NCI-H446 (cell line): ENCODE results near the gene DGKI.
"Not testable (repeated sequence)": the region's sequence is repeated elsewhere in the genome, so short reads cannot be mapped to it uniquely, and the experiment has no call there.

Experiments used
- DNase-seq, 2 experiments: peaks; one replicate each; lab custom pipeline; 2025; lab: John Stamatoyannopoulos, UW

Gene DGKI

DNA sequence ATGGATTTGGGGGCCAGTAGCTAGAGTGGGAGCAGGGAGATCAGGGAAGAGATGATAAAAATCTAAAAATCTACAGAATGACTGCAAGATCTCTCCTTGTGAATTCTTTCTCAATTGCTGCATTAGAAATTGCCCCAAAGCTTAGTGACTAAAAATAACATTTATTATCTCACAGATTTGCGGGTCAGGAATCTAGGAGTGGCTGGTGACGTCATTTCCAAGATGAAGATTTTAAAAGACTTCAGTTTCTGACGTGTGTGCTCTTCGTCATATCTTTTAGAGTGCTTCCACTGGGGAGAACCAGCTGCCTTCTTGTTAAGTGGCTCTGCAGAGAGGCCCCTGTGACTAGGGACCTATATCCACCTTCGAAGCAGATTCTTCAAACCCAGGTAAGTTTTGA, 112.6 kb downstream of the DGKI start:
- no peak for DNase-seq

GRCh38 chr7:137732168-137732567, 114.6 kb downstream of the DGKI start:
- DNase-seq = no peak

- no peak for DNase-seq
Measured at GRCh38 chr7:137731436-137731835, 115.3 kb downstream of the DGKI start.

DNA sequence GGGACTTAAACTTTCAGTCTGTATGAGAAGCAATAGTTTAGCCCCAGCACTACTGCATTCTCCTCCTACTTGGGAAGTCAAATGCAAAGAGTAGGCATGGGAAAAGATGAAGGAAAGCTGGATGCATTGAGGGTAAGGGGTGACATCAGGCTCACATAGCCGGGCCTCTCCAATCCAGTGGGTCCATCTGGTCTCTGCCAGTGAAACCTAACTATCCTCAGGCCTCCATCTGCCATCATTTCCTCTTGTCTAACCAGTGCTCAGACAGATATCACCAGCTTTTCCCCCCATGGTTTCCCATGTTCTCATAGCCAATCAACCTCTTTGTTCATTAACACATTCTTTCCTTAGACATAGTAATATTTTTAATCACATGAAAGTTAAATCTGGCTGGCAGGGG, 118.3 kb downstream of the DGKI start:
- no peak for DNase-seq

GRCh38 chr7:137727413-137727812, 119.4 kb downstream of the DGKI start:
- no peak for DNase-seq

DNA sequence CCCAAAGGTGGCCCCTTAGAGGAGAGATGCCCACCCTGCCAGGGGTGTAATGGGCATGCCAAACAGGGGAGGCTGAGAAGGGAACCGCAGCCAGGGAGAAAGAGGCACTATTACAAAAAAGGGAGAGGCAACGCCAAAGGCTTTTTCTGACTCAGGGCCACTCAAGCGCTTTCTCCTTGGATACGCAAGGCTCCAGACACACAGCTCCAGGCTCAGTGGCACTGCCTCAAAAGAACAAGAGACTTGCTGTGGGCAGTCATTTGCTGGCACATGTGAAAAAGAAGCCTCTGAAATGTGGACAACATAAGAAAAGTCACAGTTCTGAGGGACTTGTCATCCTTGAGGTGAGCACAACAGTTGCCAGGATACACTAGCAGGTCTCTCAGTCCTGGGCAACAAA, 128.4 kb downstream of the DGKI start:
- DNase-seq = no peak

DNA sequence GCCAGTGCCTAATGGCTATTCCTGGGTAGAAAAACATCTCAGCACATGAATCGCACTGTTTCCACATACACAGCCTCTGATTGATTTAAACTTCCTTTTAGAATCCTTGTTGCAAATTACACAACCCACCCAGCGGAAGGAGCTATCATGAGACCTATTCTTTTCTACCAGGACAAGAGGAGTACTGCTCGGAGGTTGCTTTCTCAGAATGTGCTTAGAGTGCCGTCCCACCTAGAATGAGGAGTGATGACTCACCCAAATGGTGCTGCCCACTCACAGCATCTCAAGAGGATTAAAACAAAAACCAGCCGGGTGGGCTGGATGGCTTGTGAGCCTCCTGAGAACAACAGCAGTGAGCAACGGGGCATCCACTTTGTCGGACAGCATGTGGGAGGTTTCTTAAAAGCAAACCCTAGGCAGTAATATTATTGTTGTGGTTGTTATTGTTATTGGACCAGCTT, 128.9 kb downstream of the DGKI start:
- DNase-seq = no peak

- no peak for DNase-seq
Measured at GRCh38 chr7:137717045-137717444, 129.7 kb downstream of the DGKI start.

GRCh38 chr7:137716061-137716460, 130.7 kb downstream of the DGKI start:
- DNase-seq = no peak

GRCh38 chr7:137715533-137715932, 131.2 kb downstream of the DGKI start:
- DNase-seq = no peak

DNA sequence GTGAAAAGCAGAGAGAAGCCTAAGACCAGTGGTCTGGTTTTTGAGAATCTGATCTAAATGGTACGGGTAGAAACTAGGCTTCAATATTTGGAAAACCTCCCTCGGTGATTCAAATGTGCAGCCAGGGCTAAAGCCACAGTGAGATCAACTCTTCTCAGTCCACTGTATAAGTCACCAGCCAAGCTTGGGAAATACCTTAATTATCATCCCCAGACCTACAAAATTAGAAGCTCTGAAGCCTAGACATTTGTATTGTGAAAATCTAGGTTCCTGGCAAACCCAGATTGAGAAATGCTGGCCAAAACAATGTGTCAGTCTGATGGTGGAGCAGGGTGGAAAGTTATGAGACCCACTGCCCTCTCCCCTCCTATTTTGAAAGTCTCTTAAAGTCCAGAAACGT, 131.7 kb downstream of the DGKI start:
- DNase-seq = no peak

- not testable (repeated sequence) for DNase-seq
Measured at GRCh38 chr7:137706330-137706729, 140.4 kb downstream of the DGKI start.

DNA sequence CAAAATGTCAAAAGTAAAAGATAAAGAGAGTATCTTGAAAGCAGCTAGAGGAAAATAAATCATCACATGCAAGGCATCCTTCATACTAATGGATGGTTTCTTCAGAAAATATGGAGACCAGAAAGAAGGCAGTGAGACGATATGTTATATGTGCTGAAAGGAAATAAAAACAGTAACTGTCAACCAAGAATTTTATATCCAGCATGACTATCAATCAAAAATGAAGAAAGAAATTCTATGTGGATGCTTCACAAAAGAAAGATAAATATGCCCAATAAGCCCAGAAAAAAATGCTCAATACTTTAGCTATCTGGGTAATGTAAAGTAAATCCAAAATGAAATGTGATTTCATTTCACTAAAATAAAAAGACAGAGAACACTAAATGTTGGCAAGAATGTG, 142.1 kb downstream of the DGKI start:
- DNase-seq = no peak

- no peak for DNase-seq
Measured at GRCh38 chr7:137703291-137704010, 143.3 kb downstream of the DGKI start.

GRCh38 chr7:137696988-137697387, 149.8 kb downstream of the DGKI start:
- no peak for DNase-seq

GRCh38 chr7:137696376-137696775, 150.4 kb downstream of the DGKI start:
- no peak for DNase-seq

DNA sequence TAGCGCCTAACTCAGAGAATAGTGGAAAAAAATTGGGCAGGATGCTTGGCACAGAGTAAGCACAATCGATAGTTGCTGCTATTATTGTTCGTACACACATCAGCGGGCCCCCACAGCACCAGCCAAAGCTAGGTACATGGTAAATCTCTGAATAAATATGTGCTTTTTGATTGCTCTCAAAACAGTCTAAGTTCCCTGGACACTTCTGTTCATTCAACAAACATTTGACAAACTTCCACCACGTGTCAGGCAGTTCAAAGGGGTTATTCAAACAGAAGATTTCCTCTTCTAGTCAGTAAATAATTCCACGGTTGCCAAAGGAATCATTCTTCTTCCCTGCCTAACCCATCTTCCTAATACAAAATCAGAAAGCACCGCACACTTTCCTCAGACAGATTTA, 150.8 kb downstream of the DGKI start:
- no peak for DNase-seq

DNA sequence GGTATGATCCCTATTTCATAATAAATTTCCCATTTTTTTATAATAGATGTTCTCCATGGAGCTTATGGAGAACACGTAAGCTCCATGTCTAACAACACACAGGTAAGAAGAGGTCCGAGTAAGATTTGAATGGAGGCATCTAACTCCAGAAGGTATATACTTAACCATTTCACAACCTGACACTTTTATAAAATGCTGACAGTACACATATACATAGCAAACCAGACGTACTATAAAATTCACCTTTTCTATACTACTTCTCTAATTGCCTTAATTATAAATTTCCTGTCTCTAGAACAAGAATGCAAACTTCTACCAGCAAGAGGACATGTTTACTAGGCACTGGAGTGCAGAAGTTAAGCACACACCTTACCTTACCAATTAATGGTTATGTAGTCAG, 151.3 kb downstream of the DGKI start:
- no peak for DNase-seq

- no peak for DNase-seq
Measured at GRCh38 chr7:137694405-137694804, 152.4 kb downstream of the DGKI start.

- DNase-seq = no peak
Measured at GRCh38 chr7:137692399-137692798, 154.4 kb downstream of the DGKI start.

- no peak for DNase-seq
Measured at GRCh38 chr7:137691566-137691965, 155.2 kb downstream of the DGKI start.

DNA sequence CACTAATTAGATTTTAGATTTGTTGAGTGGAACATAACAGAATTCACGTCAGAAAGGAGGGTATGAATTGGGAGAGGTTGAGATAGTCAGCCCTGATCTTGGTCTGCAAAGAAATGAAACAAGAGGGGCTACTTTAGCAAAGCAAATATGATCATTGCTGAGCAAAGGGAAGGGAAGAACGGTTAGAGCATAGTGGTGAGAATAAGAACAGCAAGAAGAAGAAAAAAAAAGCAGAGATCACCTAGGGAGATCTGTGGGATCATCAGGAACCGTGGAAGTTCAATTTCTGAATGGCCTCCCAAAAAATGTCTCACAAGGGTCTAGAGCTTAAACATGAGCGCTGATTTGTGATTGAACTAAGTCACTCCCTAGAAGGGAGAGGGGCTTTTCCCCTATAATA, 156.1 kb downstream of the DGKI start:
- no peak for DNase-seq

DNA sequence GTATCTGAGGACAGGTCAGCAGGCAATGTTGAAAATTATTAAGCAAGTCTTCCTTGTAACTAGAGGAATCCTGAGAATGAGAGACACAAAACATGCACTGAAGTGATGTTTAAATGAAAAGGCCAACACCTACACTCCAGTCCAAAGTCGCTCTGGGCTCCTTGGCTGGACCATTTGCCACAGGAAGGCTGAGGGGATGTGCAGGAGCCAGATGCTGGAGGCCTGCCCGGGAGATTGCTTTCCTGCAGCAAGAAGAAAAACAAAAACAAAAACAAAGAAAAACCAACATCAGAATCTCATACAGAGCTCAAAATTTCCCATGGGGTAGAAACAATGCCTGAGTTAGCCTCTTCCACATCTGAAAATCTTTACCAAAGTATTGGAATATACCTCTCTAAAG, 157.0 kb downstream of the DGKI start:
- no peak for DNase-seq

DNA sequence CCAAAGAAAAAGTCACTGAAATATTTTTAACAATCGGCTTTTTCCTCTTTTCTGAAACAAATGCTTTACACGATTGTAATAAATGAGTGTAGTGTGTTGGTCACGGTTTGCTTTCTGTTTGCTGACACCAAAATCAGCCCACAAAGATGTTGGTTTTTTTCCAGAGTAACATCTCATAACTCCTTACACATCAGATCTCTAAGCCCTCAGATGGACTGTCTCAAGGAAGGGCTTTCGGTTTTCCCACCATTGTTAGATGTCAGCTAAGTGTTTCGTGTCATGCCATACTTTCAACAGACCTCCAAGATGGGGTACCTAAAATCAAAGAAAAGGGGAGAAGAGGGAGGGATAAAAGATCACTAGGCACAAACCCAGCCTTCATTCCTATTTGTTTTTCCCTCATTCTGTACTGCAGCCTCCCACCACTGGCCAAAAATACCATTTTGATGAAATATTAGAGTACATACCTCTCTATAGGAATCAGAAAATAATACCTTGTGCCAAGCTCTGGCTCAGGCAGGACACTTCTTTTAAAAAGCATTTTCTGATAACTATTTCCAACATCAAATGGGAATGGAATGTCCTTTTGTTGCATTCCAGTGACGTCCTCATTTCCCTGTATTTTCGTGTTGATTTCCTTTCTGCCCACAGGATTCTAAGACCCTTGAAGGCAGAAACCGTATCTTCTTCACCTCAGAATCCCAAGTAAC, 159.1 kb downstream of the DGKI start:
- no peak for DNase-seq
